ENCODE measurements around the gene LNP1. TPM values are rescaled to one million over a fixed set of nuclear protein-coding genes. Genes with fewer than 3 reads are reported as not detected.
A peak's percentile ranks its signal among the peaks of the same experiment; 100 is the strongest.

LNP1 gene
- total and polyA plus RNA-seq, 2 of the 13 experiments (the other 11 are each of a cell fraction or from before 2014, with no cell fraction given) = 3.6 to 7.0 TPM

- CTCF ChIA-PET (ENCODE audit: low intra/inter-chr PET ratio, low total read pairs) = no interaction called here
- peaks cover 25% of the 10 kb centered on the region for H4K20me1 ChIP-seq (ENCODE audit: insufficient read depth, low read length)
- intact Hi-C loops (cut with micrococcal nuclease; ENCODE audit: unreplicated experiment) = no loop called here
These were observed 5.5 kb upstream of the LNP1 start for GRCh38 chr3:100395679-100396431.

GRCh38 chr3:100396967-100397366 is 4.4 kb upstream of the LNP1 start:
- in situ Hi-C loops (cut with HindIII; ENCODE audit: extremely low pct_ligation_motif_present, low pct_unique_long_range_greater_than_20kb) = no loop called here
- CTCF ChIA-PET (ENCODE audit: low intra/inter-chr PET ratio, low total read pairs) = no interaction called here
- POLR2A ChIA-PET = no interaction called here
- peaks cover 0 to 8% of the 10 kb centered on the region in 2 experiments; a peak in 1 of 5 replicates for H3K36me3 ChIP-seq (replicated peaks in 1 of 2; ENCODE audit: control insufficient read depth in 1 of 2, insufficient read depth in 2 of 2, low read length in 2 of 2)
- H3K27ac ChIP-seq (ENCODE audit: extremely low read length, insufficient read depth, low read length) = no peak overlapping the region
- no peaks in the 10 kb centered on the region for H3K9me3 ChIP-seq (ENCODE audit: low read length)
- H3K27me3 ChIP-seq (ENCODE audit: control insufficient read depth in 1 of 2, insufficient read depth in 2 of 2, low read length in 2 of 2) = no peaks in the 10 kb centered on the region; a peak in 1 of 5 replicates
- no peak overlapping the region for H2AFZ ChIP-seq (ENCODE audit: low read length)
- BruUV-seq (replicated peaks) = no TSS peak
- TF ChIP-seq ZFP36L2 (CRISPR knock-in tag; IDR thresholded peaks at IDR 0.05) = no peak
- TF ChIP-seq ZNF710 (CRISPR knock-in tag; IDR thresholded peaks at IDR 0.05; ENCODE audit: borderline replicate concordance) = no peak
- peak; percentile 88 for TF ChIP-seq CEBPG (CRISPR knock-in tag; IDR thresholded peaks at IDR 0.05)
- TF ChIP-seq CEBPB (IDR thresholded peaks at IDR 0.05; ENCODE audit: borderline replicate concordance, low read depth, low read length) = peak; percentile 91
- no peak for TF ChIP-seq ZNF329 (CRISPR knock-in tag; IDR thresholded peaks at IDR 0.05; ENCODE audit: low read depth)
- TF ChIP-seq, protein P1, sequence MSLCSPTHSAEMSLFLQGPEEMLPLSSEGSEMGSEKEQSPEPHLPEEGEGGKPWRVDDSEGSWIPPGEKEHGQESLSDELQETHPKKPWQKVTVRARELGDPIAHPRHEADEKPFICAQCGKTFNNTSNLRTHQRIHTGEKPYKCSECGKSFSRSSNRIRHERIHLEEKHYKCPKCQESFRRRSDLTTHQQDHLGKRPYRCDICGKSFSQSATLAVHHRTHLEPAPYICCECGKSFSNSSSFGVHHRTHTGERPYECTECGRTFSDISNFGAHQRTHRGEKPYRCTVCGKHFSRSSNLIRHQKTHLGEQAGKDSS (CRISPR knock-in tag; IDR thresholded peaks at IDR 0.05; ENCODE audit: borderline replicate concordance, low read depth) = no peak
- intact Hi-C loops (cut with micrococcal nuclease; ENCODE audit: unreplicated experiment) = no loop called here
- H3K4me2 ChIP-seq (ENCODE audit: low read depth, low read length) = peak overlapping the region; percentile 40
- FAIRE-seq (no peak), ATAC-seq (no peak), DNase-seq (ENCODE audit: low spot score) (no peak)
- H3K9ac ChIP-seq (ENCODE audit: insufficient read depth, low read depth, low read length) = no peak overlapping the region
- no peak overlapping the region for H3K4me3 ChIP-seq (replicated peaks in 1 of 3; ENCODE audit: insufficient read depth in 1 of 3, low read depth in 2 of 3, low read length in 3 of 3)
- 60% methylated on average over 2 of the region's 2 CpGs for WGBS (ENCODE audit: low lambda C conversion rate)
- peaks cover 25% of the 10 kb centered on the region for H4K20me1 ChIP-seq (ENCODE audit: insufficient read depth, low read length)
- H3K79me2 ChIP-seq (ENCODE audit: insufficient read depth, low read length) = peaks cover 88% of the 10 kb centered on the region
- H3K4me1 ChIP-seq (ENCODE audit: insufficient read depth, low read length) = peaks cover 65% of the 10 kb centered on the region

More at GRCh38 chr3:100395679-100396431, 5.5 kb upstream of the LNP1 start:
- Histone ChIP-seq H3K79me2 (ENCODE audit: insufficient read depth, low read length) (peaks cover 94% of the 10 kb centered on the region), H3K9me3 (ENCODE audit: low read length) (no peaks in the 10 kb centered on the region), H2AFZ (ENCODE audit: low read length) (no peak overlapping the region), H3K9ac (ENCODE audit: insufficient read depth, low read depth, low read length) (no peak overlapping the region), H3K4me1 (ENCODE audit: insufficient read depth, low read length) (peaks cover 68% of the 10 kb centered on the region), H3K36me3 (replicated peaks in 1 of 2; ENCODE audit: control insufficient read depth in 1 of 2, insufficient read depth in 2 of 2, low read length in 2 of 2) (peaks cover 0 to 8% of the 10 kb centered on the region in 2 experiments; a peak in 1 of 5 replicates), H3K27me3 (ENCODE audit: control insufficient read depth in 1 of 2, insufficient read depth in 2 of 2, low read length in 2 of 2) (no peaks in the 10 kb centered on the region; a peak in 1 of 5 replicates), H3K4me3 (replicated peaks in 1 of 3; ENCODE audit: insufficient read depth in 1 of 3, low read depth in 2 of 3, low read length in 3 of 3) (no peak overlapping the region), H3K4me2 (ENCODE audit: low read depth, low read length) (peak overlapping the region; percentile 40; the same call in 1 of the 2 replicates), H3K27ac (ENCODE audit: extremely low read length, insufficient read depth, low read length) (no peak overlapping the region)
- FAIRE-seq (no peak), DNase-seq (ENCODE audit: low spot score) (no peak), ATAC-seq (no peak)
- WGBS (ENCODE audit: low lambda C conversion rate) = 85% methylated on average over 2 of the region's 2 CpGs
- BruUV-seq (replicated peaks) = no TSS peak
- TF ChIP-seq TCF12 (IDR thresholded peaks at IDR 0.05) = no peak
- no peak for TF ChIP-seq TCF12 (CRISPR knock-in tag; IDR thresholded peaks at IDR 0.05)
- TF ChIP-seq CAMTA2 (CRISPR knock-in tag; IDR thresholded peaks at IDR 0.05; ENCODE audit: borderline replicate concordance) = no peak
- no peak for TF ChIP-seq ZNF430 (CRISPR knock-in tag; IDR thresholded peaks at IDR 0.05)
- TF ChIP-seq ONECUT2 (CRISPR knock-in tag; IDR thresholded peaks at IDR 0.05) = no peak
- no peak for TF ChIP-seq ZNF446 (CRISPR knock-in tag; IDR thresholded peaks at IDR 0.05)
- TF ChIP-seq, protein P2, sequence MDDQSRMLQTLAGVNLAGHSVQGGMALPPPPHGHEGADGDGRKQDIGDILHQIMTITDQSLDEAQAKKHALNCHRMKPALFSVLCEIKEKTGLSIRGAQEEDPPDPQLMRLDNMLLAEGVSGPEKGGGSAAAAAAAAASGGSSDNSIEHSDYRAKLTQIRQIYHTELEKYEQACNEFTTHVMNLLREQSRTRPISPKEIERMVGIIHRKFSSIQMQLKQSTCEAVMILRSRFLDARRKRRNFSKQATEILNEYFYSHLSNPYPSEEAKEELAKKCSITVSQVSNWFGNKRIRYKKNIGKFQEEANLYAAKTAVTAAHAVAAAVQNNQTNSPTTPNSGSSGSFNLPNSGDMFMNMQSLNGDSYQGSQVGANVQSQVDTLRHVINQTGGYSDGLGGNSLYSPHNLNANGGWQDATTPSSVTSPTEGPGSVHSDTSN (CRISPR knock-in tag; IDR thresholded peaks at IDR 0.05; ENCODE audit: borderline replicate concordance) = no peak
- TF ChIP-seq ZNF552 (CRISPR knock-in tag; IDR thresholded peaks at IDR 0.05; ENCODE audit: borderline replicate concordance) = no peak
- no peak for TF ChIP-seq ZNF644 (CRISPR knock-in tag; IDR thresholded peaks at IDR 0.05; ENCODE audit: low read depth)
- no peak for TF ChIP-seq KAT2B (IDR thresholded peaks at IDR 0.05; ENCODE audit: borderline replicate concordance, low read depth, low read length)
- TF ChIP-seq ZC3H4 (CRISPR knock-in tag; IDR thresholded peaks at IDR 0.05; ENCODE audit: borderline replicate concordance) = no peak
- in situ Hi-C loops (cut with HindIII; ENCODE audit: extremely low pct_ligation_motif_present, low pct_unique_long_range_greater_than_20kb) = no loop called here
- POLR2A ChIA-PET = interaction anchor here (1.2 kb wide), 1 partner anchor 9 kb away, joined by 3 read pairs; no protein-coding TSS in a partner anchor
